GM21717 (cell line): Measurements from ENCODE around the gene GAB3.
"Not testable (repeated sequence)": the region's sequence is repeated elsewhere in the genome, so short reads cannot be mapped to it uniquely, and the experiment has no call there.

ENCODE experiments used
- ATAC-seq: cut with Tn5 transposase; IDR thresholded peaks from one replicate; pipeline ENCODE4 v1.9.1; 2021; ENCODE audit warnings: mild to moderate bottlenecking, moderate library complexity; ENCODE audit not compliant: unreplicated experiment

Gene GAB3

GRCh38 chrX:154721155-154721554 lies 29.7 kb downstream of the GAB3 start:
- no peak for ATAC-seq

DNA sequence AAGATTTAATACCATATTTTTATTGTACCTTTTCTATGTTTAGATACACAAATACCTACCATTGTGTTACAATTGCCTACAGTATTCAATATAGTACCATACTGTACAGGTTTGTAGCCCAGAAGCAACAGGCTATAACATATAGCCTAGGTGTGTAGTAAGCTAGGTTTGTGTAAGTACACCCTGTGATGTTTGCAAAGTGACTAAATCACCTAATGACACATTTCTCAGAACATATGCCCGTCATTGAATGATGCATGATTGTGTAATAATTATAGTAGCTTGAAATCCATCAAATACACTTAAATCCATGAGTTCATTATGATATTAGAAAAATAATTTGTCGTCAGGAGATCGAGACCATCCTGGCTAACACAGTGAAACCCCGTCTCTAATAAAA lies 30.8 kb downstream of the GAB3 start:
- no peak for ATAC-seq

- no peak for ATAC-seq
Observed at GRCh38 chrX:154719132-154719675, 31.7 kb downstream of the GAB3 start.

DNA sequence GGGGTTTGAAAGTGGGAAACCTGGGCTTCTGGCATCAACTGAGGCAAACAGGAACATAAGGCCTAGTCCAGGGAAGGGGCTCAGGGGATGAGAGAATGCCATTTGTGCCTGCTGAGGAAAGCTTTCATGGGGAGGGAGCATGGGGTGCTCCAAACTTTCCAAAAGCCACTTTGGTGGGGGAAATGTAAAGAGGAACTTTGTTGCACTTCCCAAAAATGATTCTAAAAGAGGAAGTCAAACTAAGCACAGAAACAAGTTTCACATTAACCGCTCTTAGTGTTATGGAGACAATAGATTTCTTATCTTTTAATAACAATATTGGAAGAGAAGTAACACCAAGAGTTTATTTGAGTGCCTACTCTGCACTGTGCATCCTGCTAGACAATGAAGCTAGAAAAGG lies 32.3 kb downstream of the GAB3 start:
- ATAC-seq = no peak

DNA sequence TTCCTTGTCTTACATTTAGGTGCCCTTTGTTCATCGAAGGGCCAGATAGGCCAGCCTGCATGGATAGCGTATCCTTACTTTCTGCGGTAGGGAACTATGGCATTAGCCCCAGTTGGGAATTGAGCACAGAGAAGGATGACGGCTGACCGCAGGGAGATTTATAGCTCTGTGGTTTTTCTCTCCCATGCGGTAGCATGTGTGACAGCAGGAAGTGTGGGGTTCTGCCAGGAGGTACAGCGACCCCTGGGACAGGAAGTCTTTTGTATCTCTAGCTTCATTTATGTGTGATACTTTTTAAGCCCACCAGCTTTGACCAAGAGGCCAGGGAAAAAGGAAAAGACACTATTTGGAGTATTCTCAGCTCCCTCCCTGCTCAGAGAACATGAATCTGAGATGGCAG lies 33.1 kb downstream of the GAB3 start:
- ATAC-seq = no peak

DNA sequence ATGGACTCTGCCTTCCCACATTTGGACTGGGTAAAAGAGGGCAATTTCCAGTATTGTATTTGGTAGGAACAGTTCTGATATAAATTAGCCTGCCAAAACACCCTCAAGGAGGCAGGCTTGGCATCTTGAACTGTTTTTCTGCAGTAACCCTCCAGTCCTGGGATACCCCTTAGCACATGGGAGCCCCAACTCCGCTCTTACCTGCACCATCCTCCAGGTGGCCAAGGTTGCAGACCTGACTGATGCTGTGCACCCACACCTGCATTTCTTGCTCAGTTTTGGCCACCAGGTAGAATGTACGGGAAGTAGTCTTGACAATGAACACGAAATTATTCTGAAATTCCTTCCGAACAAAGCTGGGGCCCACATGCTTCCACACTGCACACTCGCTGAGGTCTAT lies 35.1 kb downstream of the GAB3 start:
- no peak for ATAC-seq

- no peak for ATAC-seq
Observed at GRCh38 chrX:154714925-154715324, 36.0 kb downstream of the GAB3 start.

DNA sequence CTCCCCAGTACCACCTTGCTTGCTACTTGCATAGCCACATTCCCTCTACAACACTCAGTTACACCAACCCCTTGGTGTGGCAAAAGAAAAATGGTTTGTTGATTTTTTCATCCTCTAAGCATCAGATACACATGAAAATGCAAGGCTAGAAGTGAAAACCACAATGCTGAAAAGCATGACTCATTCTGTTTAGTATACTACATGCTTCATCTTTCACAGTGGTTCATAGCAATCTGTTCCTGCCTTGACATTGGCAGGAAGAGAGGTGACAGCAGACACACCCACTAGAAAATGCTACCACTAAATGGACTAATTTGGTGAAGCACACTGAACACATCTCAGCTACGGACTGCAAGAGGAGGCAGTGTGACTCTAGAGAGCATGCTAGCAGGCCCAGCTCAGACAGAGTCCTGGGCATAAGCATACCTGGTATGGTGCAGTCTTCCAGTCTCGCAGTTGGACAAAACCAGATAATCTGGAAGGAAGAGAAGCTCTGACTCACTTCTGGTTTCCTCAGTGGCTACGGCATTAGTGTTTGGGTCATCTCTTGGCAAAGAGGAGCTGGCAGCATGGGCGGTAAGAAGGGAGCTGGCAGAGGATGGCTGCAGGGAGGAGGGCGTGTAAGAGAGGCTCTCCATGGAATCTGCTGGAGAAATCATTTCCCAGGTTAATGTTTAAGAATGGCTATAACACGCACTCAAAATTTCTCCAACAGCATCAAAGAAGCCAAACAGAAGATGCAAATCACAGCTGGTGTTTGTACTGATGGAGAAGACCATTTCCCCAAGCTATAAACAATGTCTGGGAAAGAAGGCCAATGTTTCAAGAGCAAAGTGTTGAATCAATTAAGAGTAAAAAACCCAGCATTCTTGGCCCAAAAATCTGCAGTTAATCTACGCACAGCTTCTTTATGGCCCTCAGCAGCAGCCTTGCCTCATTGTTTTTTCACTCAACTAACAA lies 37.8 kb downstream of the GAB3 start:
- peak; percentile 86 for ATAC-seq

DNA sequence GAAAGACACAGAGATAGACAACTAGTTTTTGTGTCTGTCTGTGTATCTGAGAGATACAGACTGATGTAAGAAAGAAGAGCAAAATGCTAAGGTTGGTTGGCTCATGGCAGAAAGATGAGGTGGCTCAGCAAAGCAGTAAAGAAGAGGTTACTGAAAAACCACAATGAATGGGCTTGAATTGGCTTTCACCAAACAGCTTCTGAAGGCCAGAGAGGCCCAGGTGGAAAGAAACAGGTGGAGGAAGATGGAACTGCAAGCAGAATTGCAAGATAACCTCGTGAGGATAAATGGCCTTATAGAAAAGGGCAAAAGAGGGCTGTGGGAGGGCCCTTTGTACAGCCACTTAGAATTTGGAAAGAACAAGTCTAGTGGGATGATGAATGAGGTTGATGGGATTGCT lies 39.6 kb downstream of the GAB3 start:
- no peak for ATAC-seq

DNA sequence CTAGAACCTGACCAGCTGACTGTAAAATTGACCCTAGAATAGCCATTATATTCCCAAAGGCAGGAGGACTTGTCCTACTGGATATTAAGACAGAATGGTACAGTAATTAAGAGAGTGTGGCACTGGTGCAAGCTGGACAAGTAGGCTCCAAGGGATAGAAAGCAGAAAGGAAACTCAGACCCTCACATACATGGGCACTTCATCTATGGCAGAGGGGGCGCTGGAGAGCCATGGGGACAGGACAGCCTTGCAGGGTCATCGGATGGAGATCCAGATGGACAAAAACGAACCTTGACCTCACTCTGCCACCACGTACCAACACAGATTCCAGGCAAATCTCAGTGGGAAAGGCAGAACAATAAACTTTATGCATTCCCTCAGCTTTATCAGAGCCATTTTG lies 40.6 kb downstream of the GAB3 start:
- no peak for ATAC-seq

- no peak for ATAC-seq
Observed at GRCh38 chrX:154698630-154699248, 52.1 kb downstream of the GAB3 start.

DNA sequence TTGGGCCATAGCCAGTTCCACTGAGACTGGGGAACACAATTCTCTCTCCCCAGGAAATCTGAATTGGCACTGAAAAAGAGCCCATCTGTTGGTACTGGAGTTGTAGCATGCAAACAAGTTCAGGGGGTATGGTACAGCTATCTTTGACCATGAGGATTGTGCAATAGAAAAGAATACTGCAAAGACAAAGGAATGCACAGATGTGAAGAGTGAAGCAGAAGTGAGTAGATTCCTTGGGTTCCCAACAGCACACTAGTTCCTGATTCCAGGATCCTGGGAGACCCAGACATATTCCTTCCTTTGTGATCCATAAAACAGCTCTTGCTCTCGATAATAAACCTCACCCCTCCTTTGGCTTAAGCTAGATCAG lies 54.2 kb downstream of the GAB3 start:
- ATAC-seq = no peak

- no peak for ATAC-seq
Observed at GRCh38 chrX:154695911-154696675, 54.8 kb downstream of the GAB3 start.

GRCh38 chrX:154693394-154693793 lies 57.5 kb downstream of the GAB3 start:
- ATAC-seq = no peak

DNA sequence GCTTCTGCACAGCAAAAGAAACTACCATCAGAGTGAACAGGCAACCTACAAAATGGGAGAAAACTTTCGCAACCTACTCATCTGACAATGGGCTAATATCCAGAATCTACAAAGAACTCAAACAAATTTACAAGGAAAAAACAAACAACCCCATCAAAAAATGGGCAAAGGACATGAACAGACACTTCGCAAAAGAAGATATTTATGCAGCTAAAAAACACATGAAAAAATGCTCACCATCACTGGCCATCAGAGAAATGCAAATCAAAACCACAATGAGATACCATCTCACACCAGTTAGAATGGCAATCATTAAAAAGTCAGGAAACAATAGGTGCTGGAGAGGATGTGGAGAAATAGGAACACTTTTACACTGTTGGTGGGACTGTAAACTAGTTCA lies 60.4 kb downstream of the GAB3 start:
- ATAC-seq = not testable (repeated sequence)

DNA sequence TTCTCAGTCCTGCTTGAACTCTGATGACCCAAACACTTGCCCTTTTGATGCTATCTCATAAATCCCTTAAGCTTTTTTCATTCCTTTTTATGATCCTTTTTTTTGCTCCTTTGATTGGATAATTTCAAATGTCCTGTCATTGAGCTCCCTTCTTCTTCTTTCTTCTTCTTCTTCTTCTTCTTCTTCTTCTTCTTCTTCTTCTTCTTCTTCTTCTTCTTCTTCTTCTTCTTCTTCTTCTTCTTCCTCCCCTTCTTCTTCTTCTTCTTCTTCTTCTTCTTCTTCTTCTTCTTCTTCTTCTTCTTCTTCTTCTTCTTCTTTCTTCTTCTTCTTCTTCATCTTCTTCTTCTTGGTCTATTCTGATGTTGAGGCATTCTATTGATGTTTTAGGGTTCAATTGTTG lies 78.8 kb downstream of the GAB3 start:
- ATAC-seq = not testable (repeated sequence)

- not testable (repeated sequence) for ATAC-seq
Observed at GRCh38 chrX:154670848-154671247, 80.0 kb downstream of the GAB3 start.

- no peak for ATAC-seq
Observed at GRCh38 chrX:154661899-154662298, 89.0 kb downstream of the GAB3 start.

DNA sequence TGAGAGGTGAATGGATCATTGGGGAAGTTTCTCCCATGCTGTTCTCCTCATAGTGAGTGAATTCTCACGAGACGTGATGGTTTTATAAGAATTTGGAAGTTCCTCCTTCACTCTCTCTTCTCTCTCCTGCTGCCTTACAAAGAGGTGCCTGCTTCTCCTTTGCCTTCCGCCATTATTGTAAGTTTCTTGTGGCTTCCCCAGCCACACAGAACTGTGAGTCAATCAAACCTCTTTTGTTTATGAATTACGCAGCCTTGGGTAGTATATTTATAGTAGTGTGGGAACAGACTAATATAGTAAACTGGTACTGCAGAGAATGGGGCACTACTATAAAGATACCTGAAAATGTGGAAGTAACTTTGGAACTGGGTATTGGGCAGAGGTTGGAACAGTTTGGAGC lies 89.7 kb downstream of the GAB3 start:
- no peak for ATAC-seq

DNA sequence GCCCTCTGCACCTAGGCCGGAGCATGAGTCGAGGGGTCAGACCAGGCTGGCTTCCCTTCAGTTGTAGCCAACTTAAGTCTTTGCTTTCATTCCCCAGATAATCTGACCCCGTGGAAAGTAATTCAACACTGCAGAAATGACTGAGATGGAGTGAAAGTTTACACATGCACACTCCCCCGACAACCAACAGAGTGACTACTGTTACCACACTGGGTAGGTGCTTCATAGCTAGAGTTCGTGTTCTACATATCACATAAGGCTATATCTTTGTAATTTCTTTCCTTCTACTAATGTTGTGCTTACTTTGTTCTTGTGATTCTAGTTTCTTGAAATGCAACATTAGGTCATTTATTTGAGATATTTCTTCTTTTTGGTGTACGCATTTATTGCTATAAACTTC lies 90.3 kb downstream of the GAB3 start:
- ATAC-seq = no peak

DNA sequence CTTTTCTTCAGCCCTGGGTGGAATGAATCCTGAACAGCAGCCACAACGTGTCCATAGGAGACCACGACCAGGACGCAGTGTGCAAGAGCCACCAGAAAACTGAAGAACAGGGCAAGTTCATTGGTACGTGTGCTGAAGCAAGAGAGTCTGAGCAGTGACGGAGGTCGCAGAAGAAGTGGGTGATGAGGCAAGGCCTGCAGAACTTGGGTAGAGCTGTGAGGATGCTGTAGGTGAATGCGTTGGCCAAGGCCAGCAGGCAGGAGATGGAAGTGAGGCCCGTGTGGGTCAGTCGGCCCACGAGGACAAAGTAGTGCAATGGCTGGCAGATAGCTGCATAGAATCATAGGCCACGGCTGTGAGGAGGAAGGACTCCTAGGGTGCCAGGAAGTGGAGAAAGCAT lies 91.9 kb downstream of the GAB3 start:
- no peak for ATAC-seq
